ENCODE data around the gene NPFFR1. TPM values are rescaled to one million over a fixed set of nuclear protein-coding genes. Genes with fewer than 3 reads are reported as not detected.

NPFFR1 gene
- total and polyA plus RNA-seq, 2 experiments from 2014 or later, result not detected

- Histone ChIP-seq H3K4me1 (ENCODE audit: insufficient read depth) (no peaks in the 10 kb centered on the region), H4K20me1 (ENCODE audit: insufficient read depth, poor library complexity, severe bottlenecking) (no peaks in the 10 kb centered on the region), H3K4me2 (no peak overlapping the region), H3K36me3 (replicated peaks; ENCODE audit: insufficient read depth, low read depth) (no peaks in the 10 kb centered on the region), H3K4me3 (no peak overlapping the region), H3K9me3 (ENCODE audit: low read depth) (no peaks in the 10 kb centered on the region), H2AFZ (no peak overlapping the region), H3K9me2 (replicated peaks; ENCODE audit: insufficient read depth) (no peaks in the 10 kb centered on the region), H3K79me2 (no peaks in the 10 kb centered on the region), H3K27ac (no peak overlapping the region), H3K27me3 (no peaks in the 10 kb centered on the region)
- TF ChIP-seq EZH2phosphoT487 (IDR thresholded peaks at IDR 0.05; ENCODE audit: low read depth, severe bottlenecking, unreplicated experiment) (no peak), CTCF (IDR thresholded peaks at IDR 0.05; ENCODE audit: poor library complexity) (no peak), EZH2 (IDR thresholded peaks at IDR 0.05; ENCODE audit: borderline replicate concordance) (no peak)
- no peak for DNase-seq (ENCODE audit: low spot score)
- 91% methylated on average over 6 of the region's 6 CpGs for WGBS (ENCODE audit: low lambda C conversion rate, missing lambda C conversion rate)
Observed at GRCh38 chr10:70300461-70300860, 16.7 kb upstream of the NPFFR1 start.

GRCh38 chr10:70299876-70300275, 16.1 kb upstream of the NPFFR1 start:
- WGBS (ENCODE audit: low lambda C conversion rate, missing lambda C conversion rate), result 90% methylated on average over 7 of the region's 7 CpGs
- H3K4me1 ChIP-seq (ENCODE audit: insufficient read depth), result no peaks in the 10 kb centered on the region
- no peak for TF ChIP-seq EZH2 (IDR thresholded peaks at IDR 0.05; ENCODE audit: borderline replicate concordance)
- TF ChIP-seq EZH2phosphoT487 (IDR thresholded peaks at IDR 0.05; ENCODE audit: low read depth, severe bottlenecking, unreplicated experiment), result no peak
- TF ChIP-seq CTCF (IDR thresholded peaks at IDR 0.05; ENCODE audit: poor library complexity), result no peak

GRCh38 chr10:70298393-70298792, 14.6 kb upstream of the NPFFR1 start:
- WGBS (ENCODE audit: low lambda C conversion rate, missing lambda C conversion rate), result 78% methylated on average over 5 of the region's 5 CpGs
- no peaks in the 10 kb centered on the region for H3K36me3 ChIP-seq (replicated peaks; ENCODE audit: insufficient read depth, low read depth)
- no peaks in the 10 kb centered on the region for H3K4me1 ChIP-seq (ENCODE audit: insufficient read depth)
- no peaks in the 10 kb centered on the region for H4K20me1 ChIP-seq (ENCODE audit: insufficient read depth, poor library complexity, severe bottlenecking)
- H3K9me3 ChIP-seq (ENCODE audit: low read depth), result no peaks in the 10 kb centered on the region
- H3K79me2 ChIP-seq, result no peaks in the 10 kb centered on the region
- H3K4me3 ChIP-seq, result no peak overlapping the region
- TF ChIP-seq CTCF (IDR thresholded peaks at IDR 0.05; ENCODE audit: poor library complexity), result no peak
- TF ChIP-seq EZH2 (IDR thresholded peaks at IDR 0.05; ENCODE audit: borderline replicate concordance), result no peak
- no peak for TF ChIP-seq EZH2phosphoT487 (IDR thresholded peaks at IDR 0.05; ENCODE audit: low read depth, severe bottlenecking, unreplicated experiment)
- H3K4me2 ChIP-seq, result no peak overlapping the region
- DNase-seq (ENCODE audit: low spot score), result no peak
- no peak overlapping the region for H3K27ac ChIP-seq
- H3K27me3 ChIP-seq, result no peaks in the 10 kb centered on the region
- H2AFZ ChIP-seq, result no peak overlapping the region
- H3K9me2 ChIP-seq (replicated peaks; ENCODE audit: insufficient read depth), result no peaks in the 10 kb centered on the region

More at GRCh38 chr10:70299876-70300275, 16.1 kb upstream of the NPFFR1 start:
- no peaks in the 10 kb centered on the region for H3K9me3 ChIP-seq (ENCODE audit: low read depth)
- no peak overlapping the region for H3K4me2 ChIP-seq
- DNase-seq (ENCODE audit: low spot score), result no peak
- no peak overlapping the region for H3K27ac ChIP-seq
- H3K4me3 ChIP-seq, result no peak overlapping the region
- H4K20me1 ChIP-seq (ENCODE audit: insufficient read depth, poor library complexity, severe bottlenecking), result no peaks in the 10 kb centered on the region
- no peaks in the 10 kb centered on the region for H3K27me3 ChIP-seq
- no peaks in the 10 kb centered on the region for H3K9me2 ChIP-seq (replicated peaks; ENCODE audit: insufficient read depth)
- no peak overlapping the region for H2AFZ ChIP-seq
- no peaks in the 10 kb centered on the region for H3K79me2 ChIP-seq
- H3K36me3 ChIP-seq (replicated peaks; ENCODE audit: insufficient read depth, low read depth), result no peaks in the 10 kb centered on the region

- H3K4me1 ChIP-seq (ENCODE audit: insufficient read depth), result no peaks in the 10 kb centered on the region
- no peaks in the 10 kb centered on the region for H3K9me3 ChIP-seq (ENCODE audit: low read depth)
- H2AFZ ChIP-seq, result no peak overlapping the region
- H3K27me3 ChIP-seq, result no peaks in the 10 kb centered on the region
- no peak for TF ChIP-seq EZH2phosphoT487 (IDR thresholded peaks at IDR 0.05; ENCODE audit: low read depth, severe bottlenecking, unreplicated experiment)
- no peak for TF ChIP-seq EZH2 (IDR thresholded peaks at IDR 0.05; ENCODE audit: borderline replicate concordance)
- TF ChIP-seq CTCF (IDR thresholded peaks at IDR 0.05; ENCODE audit: poor library complexity), result no peak
- no peaks in the 10 kb centered on the region for H3K36me3 ChIP-seq (replicated peaks; ENCODE audit: insufficient read depth, low read depth)
- H3K4me3 ChIP-seq, result no peak overlapping the region
- H3K4me2 ChIP-seq, result no peak overlapping the region
- H3K9me2 ChIP-seq (replicated peaks; ENCODE audit: insufficient read depth), result no peaks in the 10 kb centered on the region
- H3K27ac ChIP-seq, result no peak overlapping the region
- no peaks in the 10 kb centered on the region for H4K20me1 ChIP-seq (ENCODE audit: insufficient read depth, poor library complexity, severe bottlenecking)
- no peaks in the 10 kb centered on the region for H3K79me2 ChIP-seq
- DNase-seq (ENCODE audit: low spot score), result no peak
- 68% methylated on average over 5 of the region's 5 CpGs for WGBS (ENCODE audit: low lambda C conversion rate, missing lambda C conversion rate)
Observed at GRCh38 chr10:70297224-70297623, 13.4 kb upstream of the NPFFR1 start.
